ENCODE measurements around the gene KISS1R. TPM values are rescaled to one million over a fixed set of nuclear protein-coding genes. Genes with fewer than 3 reads are reported as not detected.
"Not testable (repeated sequence)": the region's sequence is repeated elsewhere in the genome, so short reads cannot be mapped to it uniquely, and the experiment has no call there.

KISS1R gene
- total RNA-seq, 1 donor from 2014 or later, result not detected

DNA sequence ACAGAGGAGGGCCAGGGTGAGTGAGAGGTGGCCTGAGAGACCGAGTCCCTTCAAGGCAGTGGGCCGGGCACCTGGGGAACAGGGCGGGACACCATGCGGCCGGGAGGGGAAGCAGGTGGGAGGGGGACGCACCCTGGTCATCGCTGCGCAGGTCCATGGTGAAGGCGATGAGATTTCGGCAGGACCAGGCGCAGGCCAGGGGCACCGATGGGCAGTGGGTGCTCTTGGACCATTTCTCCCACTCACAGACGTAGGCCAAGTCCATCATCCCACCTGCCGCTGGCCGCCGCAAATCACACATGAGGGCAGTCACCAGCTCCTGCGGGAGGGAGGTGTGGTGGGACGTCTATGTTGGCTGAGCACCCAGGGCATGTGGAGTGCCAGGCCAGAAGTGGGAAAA, 26.3 kb upstream of the KISS1R start:
- no peak for DNase-seq
- H3K27ac ChIP-seq (replicated peaks), result no peak overlapping the region

DNA sequence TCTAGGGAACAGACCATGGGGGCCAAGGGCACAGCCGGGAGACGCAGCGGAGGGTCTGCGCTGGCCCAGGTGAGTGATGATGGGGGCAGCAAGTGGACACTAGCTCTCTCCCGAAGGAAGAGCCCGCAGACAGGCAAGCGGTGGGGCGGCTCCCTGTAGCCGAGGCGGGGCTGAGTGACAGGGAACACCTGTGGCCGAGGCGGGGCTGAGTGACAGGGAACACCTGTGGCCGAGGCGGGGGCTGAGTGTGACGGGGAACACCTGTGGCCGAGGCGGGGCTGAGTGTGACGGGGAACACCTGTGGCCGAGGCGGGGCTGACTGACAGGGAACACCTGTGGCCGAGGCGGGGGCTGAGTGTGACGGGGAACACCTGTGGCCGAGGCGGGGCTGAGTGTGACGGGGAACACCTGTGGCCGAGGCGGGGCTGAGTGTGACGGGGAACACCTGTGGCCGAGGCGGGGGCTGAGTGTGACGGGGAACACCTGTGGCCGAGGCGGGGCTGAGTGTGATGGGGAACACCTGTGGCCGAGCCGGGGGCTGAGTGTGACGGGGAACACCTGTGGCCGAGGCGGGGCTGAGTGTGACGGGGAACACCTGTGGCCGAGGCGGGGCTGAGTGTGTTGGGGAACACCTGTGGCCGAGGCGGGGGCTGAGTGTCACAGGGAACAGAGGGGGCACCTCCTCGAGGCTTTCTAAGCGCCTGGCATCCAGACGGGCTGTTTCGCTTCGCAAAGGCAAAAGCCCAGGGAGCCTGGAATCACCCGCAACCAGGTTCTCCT, 25.5 kb upstream of the KISS1R start:
- peak overlapping the region; percentile 87 for H3K4me3 ChIP-seq
- H3K27ac ChIP-seq (replicated peaks); DNase-seq; H3K9me3 ChIP-seq (replicated peaks); intact Hi-C loops (cut with micrococcal nuclease); H3K27me3 ChIP-seq (ENCODE audit: low read depth): not testable (repeated sequence)
- H3K36me3 ChIP-seq, result peaks cover 32% of the 10 kb centered on the region
- H3K4me1 ChIP-seq, result peaks cover 17% of the 10 kb centered on the region

More for the DNA sequence above, 26.3 kb upstream of the KISS1R start:
- TF ChIP-seq, protein P1, sequence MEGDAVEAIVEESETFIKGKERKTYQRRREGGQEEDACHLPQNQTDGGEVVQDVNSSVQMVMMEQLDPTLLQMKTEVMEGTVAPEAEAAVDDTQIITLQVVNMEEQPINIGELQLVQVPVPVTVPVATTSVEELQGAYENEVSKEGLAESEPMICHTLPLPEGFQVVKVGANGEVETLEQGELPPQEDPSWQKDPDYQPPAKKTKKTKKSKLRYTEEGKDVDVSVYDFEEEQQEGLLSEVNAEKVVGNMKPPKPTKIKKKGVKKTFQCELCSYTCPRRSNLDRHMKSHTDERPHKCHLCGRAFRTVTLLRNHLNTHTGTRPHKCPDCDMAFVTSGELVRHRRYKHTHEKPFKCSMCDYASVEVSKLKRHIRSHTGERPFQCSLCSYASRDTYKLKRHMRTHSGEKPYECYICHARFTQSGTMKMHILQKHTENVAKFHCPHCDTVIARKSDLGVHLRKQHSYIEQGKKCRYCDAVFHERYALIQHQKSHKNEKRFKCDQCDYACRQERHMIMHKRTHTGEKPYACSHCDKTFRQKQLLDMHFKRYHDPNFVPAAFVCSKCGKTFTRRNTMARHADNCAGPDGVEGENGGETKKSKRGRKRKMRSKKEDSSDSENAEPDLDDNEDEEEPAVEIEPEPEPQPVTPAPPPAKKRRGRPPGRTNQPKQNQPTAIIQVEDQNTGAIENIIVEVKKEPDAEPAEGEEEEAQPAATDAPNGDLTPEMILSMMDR (IDR thresholded peaks at IDR 0.05; ENCODE audit: borderline replicate concordance), result no peak
- Histone ChIP-seq H3K4me3 (no peak overlapping the region), H3K4me1 (peaks cover 17% of the 10 kb centered on the region), H3K36me3 (peaks cover 40% of the 10 kb centered on the region), H3K9me3 (replicated peaks) (no peaks in the 10 kb centered on the region), H3K27me3 (ENCODE audit: low read depth) (no peaks in the 10 kb centered on the region)
- intact Hi-C loops (cut with micrococcal nuclease), result no loop called here

DNA sequence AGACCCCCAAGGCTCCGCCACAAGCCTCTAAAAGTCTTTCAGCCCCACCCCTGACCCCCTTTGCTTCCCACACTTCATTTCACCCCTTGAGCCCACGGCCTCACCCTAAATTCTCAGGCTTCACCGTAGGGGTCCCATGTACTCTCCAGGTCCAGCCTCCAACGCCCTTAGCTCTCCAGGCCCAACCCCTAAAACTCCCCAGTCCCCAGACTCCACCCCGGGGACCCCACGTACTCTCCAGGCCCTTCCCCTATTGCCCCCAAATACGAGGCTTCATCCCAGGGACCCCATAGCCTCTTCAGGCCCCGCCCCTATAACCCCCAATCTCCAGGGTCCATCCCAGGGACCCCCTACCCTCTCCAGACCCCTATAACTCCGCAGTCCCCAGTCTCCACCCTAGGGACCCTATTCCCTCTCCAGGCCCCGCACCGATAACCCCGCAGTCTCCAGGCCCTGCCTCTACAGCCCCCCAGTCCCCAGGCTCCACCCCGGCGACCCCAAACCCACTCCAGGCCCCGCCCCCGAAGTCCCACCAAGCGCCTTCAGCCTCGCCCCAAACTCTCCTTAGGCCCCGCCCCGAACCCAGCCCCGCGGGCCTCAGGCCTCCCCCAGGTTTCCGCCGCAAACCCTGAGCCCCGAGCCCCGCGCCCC, 24.8 kb upstream of the KISS1R start:
- intact Hi-C loops (cut with micrococcal nuclease), result no loop called here
- Histone ChIP-seq H3K9me3 (replicated peaks) (no peaks in the 10 kb centered on the region), H3K36me3 (peaks cover 31% of the 10 kb centered on the region), H3K4me1 (peaks cover 17% of the 10 kb centered on the region), H3K27ac (replicated peaks) (peak overlapping the region; percentile 97), H3K27me3 (ENCODE audit: low read depth) (no peaks in the 10 kb centered on the region), H3K4me3 (peak overlapping the region; percentile 87)
- DNase-seq, result no peak
- TF ChIP-seq, protein P1 (IDR thresholded peaks at IDR 0.05; ENCODE audit: borderline replicate concordance), result no peak

DNA sequence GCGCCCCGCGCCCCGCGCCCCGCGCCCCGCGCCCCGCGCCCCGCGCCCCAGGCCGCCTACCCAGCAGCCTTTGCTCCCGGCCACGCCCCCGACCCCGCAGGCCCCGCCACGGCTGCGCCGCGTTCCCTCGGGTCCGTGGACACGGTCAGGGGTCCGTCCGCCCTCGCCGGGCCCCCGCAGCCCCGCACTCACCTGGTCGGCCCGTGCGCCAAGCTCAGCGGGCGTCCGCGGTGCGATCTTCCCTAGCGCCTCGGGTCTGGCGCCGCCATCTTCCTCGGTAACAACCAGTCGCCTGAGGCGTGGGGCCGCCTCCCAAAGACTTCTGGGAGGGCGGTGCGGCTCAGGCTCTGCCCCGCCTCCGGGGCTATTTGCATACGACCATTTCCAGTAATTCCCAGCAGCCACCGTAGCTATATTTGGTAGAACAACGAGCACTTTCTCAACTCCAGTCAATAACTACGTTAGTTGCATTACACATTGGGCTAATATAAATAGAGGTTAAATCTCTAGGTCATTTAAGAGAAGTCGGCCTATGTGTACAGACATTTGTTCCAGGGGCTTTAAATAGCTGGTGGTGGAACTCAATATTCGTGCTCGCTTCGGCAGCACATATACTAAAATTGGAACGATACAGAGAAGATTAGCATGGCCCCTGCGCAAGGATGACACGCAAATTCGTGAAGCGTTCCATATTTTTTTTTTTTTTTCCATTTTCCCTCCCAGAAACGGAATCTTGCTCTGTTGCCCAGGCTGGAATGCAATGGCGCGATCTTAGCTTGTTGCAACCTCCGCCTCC, 24.0 kb upstream of the KISS1R start, which contains the start of the genes MED16 and RNU6-9:
Gene MED16, minus strand, starts transcription at position 294 of the 796 bp plus-strand sequence. CDS start 2,056 bp downstream, outside the sequence.
Gene RNU6-9, plus strand, starts transcription at position 591 of the 796 bp plus-strand sequence.
- peak within 1 kb of the TSS; percentile 87 for H3K4me3 ChIP-seq
- intact Hi-C loops (cut with micrococcal nuclease), result no loop called here
- peak within 1 kb of the TSS; percentile 97 for H3K27ac ChIP-seq (replicated peaks)
- H3K27me3 ChIP-seq (ENCODE audit: low read depth), result no peaks in the 10 kb centered on the region
- peaks cover 28% of the 10 kb centered on the region for H3K36me3 ChIP-seq
- peak; percentile 91 for DNase-seq
- peaks cover 17% of the 10 kb centered on the region for H3K4me1 ChIP-seq
- H3K9me3 ChIP-seq (replicated peaks), result no peaks in the 10 kb centered on the region
- TF ChIP-seq, protein P1 (IDR thresholded peaks at IDR 0.05; ENCODE audit: borderline replicate concordance), result no peak

DNA sequence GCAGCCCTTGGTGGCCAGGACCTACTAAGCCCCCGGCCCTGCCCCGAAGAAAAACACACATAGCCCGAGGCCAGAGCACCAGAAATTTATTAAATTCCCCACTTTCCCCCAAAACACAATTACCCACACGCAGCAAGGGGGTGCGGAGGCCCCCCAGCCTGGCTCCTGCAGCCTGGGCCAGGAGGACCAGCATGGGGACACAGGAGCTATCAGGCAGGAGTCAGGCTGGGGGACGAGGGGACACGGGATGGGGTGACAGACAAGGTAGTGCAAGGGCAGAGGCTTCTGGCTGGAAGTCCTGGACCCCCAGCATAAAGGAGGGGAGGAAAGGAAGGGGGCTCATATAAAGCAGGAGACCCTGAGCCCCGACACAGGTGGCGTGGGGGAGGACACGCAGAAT, 20.7 kb upstream of the KISS1R start:
- intact Hi-C loops (cut with micrococcal nuclease), result no loop called here
- Histone ChIP-seq H3K9me3 (replicated peaks) (no peaks in the 10 kb centered on the region), H3K27ac (replicated peaks) (no peak overlapping the region), H3K4me3 (no peak overlapping the region), H3K27me3 (ENCODE audit: low read depth) (no peaks in the 10 kb centered on the region), H3K36me3 (peaks cover 24% of the 10 kb centered on the region), H3K4me1 (peaks cover 17% of the 10 kb centered on the region)
- TF ChIP-seq, protein P1 (IDR thresholded peaks at IDR 0.05; ENCODE audit: borderline replicate concordance), result no peak
- DNase-seq, result no peak

Measured in left ventricle myocardium inferior (tissue), 1 donor.